Measurements from ENCODE around the gene SUN5.

Gene SUN5

DNA sequence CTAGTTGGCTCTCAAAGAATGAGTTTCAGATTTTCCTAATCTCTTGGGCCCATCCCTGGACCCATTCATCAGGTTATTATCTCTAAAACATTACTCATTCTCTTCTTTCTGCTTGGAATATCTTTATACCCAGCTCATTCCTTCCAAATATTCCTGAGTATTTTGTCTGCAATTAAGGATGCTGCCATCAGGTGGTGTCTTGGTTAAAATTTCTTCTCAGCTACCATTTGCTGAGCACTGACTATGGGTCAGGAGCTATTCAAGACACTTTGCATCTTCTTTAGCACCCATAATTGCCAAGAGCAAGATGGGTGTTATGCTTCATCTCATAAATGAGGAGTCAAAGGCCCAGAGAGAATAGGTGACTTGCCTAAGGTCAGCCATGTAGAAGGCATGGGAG lies 8.4 kb downstream of the SUN5 start:
- no peak for DNase-seq (ENCODE audit: low read depth in 4 of 4, low spot score in 1 of 4)

DNA sequence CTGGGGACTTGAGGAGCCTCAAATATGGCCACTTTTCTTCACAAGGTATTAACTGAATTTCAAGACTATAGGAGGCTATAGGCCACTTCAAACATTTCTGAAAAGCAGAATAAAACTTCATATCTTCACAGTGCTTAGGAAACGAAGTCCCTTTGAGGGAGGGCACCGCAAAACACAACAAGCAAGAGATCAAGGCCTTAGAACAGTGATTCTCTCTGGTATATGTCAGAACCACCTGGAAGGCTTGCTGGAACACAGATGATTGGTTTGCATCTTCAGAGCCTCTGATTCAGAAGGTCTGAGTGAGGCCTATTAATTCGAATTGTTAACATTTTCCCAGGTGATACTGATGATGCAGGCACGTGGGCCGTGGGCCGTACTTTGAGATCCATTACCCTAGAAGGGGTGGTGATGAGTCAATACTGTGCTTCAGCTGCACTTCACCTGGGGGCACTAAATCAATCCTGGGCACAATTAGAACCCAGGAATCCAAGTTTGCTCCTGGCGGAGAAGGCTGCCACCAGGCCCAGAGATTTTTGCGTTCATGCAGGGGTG lies 10.7 kb downstream of the SUN5 start:
- DNase-seq (ENCODE audit: low read depth in 4 of 4, low spot score in 1 of 4), result no peak

DNA sequence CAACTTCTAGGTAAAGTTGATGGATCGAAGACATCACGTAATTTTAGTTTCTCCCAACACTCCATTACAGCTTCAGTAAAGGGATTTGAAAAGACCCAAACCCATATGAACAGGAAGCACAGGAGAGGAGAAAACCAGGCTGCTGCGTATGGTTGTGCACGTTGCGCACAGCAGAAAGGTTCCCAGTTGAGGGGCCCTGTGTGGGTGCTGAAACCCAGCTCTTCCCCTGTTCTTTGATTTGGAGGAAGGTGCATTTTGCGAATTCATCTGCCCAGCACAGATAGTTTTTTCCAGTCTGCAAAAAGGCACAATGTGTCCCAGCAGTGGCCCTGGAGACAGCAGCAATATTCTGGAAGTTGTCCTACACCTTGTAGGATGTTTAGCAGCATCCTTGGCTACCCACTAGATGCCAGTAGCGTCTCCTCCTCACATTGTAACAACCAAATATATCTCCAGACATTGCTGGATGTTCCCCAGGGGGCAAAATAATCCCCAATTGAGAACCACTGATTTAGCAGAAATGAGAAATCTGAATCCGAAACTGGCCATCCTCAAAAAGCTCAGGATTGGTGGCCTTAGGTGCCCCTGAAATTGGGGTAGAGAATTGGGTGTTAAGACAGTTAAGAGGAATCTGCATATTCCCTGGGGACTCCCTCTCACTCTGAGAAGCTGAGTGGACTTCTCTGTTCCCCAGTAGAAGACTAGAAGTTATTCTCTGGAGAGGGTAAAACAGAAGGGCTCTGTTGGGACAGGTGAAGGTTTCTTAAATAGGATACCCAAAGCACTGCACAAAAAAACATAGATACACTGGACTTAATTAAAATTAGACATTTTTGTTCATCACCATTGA lies 12.2 kb downstream of the SUN5 start:
- no peak for DNase-seq (ENCODE audit: low read depth in 4 of 4, low spot score in 1 of 4)

DNA sequence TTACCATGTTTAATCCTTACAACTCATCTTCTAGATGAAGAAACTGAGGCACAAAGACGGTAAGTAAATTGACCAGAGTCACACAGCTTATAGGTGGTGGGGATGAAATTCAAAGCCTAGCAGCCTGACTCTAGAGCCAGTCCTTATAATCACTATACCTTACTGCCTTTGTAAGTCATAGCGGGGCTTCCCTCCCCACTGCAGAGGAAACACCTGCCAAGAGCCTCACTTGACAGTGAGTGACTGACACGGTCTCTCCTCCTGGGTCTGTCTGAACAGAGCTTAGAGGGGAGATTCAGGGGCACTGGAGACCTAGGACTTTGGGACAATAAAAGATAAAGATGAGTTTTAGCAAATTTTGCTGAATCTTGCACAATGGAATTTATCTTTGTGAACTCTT lies 12.8 kb downstream of the SUN5 start:
- no peak for DNase-seq (ENCODE audit: low read depth in 4 of 4, low spot score in 1 of 4)

DNA sequence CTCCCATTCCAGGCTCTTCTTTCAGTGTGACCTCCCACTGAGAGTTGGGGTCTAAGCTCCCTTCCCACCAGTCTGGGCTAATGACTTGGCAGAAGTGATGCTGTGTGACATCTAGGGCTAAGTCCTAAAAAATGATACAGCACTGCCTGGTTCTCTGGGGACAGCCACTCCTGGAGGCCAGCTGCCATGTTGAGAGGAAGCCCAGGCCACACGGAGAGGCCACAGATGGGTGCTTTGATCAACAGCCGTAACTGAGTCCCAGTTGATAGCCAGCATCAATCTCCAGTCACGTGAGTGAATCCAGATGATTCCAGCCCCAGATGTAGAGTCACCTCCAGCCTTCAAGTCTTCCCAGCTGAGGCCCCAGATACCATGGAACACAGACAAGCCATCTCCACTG lies 13.8 kb downstream of the SUN5 start:
- DNase-seq (ENCODE audit: low read depth in 4 of 4, low spot score in 1 of 4), result no peak

DNA sequence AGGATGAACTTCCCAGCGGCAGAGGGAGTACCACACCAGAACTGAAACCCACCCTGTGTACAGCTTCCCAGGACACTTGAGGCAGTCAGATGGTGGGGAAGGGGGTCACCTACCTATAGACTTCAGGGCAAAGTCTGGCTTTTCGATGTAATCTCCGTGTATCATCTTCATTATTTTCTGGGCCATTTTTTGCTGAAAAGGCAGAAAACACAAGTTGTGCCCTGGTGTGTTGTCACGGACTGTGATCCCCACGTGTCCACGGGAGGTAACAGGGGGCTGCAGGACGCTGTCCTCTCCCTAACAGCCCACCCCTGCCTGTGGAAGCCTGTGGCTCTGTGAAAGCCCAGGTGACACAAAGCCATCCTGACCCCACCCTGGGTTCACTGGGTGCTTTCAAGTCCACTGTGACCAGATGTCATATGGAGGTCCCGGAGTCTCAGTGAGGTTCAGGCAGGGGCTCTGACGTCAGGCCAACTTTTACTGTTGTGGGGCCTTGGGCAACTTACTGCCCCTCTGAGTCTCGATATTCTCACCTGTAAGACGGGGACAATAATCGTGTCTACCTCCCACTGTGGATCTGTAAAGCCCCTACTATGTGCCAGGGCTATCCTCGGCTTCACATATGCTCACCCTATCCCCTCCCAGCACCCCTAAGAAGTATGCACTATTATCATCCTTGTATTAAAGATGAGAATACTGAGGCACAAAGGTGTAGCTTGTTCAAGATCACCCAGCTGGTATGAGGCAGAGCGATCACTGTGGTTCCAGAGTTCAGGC lies 14.5 kb downstream of the SUN5 start:
- DNase-seq (ENCODE audit: low read depth in 4 of 4, low spot score in 1 of 4), result no peak

DNA sequence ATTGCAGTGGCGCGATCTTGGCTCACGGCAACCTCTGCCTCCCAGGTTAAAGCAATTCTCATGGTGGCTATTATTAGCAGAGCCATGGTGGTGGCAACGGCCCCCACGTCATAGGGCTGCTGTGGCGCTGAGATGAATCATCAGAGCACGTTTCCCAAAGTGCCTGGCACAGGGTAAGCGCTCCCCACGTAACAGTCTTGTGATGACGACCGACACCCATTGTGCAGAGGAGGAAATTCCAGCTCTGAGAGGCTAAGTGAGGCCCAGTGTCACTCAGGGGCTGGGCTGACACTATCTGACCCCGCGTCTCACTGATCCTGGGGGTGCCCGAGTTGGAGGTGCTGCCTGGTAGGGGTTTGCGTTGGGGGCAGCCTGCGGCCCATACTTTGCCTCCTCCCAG lies 16.2 kb downstream of the SUN5 start:
- DNase-seq (ENCODE audit: low read depth in 4 of 4, low spot score in 1 of 4), result no peak

DNA sequence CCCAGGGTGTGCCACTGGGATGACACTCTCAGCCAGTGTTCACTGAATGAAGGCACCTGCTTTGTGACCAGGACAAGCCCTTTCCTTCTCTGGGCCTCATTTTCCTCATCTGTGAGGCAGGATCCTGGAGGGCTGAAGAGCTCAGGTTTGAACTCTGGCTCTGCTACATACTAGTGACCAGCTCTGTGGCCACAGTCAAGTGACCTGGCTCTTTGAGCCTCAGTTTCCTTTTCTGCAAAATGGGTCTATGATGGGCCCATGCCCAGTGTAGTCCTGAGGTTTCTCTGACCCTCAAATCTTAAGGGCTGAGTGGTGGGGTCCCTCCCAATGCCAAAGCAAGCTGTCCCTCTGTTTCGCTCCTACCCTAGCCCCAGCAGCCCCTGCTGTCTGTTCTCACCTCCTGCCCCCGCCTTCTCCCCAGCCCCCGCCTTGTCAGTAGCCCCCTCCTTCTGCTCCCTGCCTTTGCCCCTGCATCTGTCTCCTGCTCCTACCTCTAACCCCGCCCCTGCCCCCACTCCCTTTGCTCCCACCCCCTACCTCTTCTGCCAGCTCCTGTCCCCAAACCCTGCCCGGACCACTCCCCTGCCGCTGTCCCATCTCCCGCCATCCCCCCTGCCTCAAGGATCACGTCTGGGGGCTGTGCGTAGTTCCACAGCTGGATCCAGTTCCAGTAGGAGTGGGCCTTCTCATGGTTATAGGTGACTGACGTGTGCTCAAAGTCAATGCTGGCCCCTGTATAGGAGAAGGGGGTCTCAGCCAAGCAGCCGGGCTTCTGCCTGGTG lies 17.0 kb downstream of the SUN5 start:
- no peak for DNase-seq (ENCODE audit: low read depth in 4 of 4, low spot score in 1 of 4)

DNA sequence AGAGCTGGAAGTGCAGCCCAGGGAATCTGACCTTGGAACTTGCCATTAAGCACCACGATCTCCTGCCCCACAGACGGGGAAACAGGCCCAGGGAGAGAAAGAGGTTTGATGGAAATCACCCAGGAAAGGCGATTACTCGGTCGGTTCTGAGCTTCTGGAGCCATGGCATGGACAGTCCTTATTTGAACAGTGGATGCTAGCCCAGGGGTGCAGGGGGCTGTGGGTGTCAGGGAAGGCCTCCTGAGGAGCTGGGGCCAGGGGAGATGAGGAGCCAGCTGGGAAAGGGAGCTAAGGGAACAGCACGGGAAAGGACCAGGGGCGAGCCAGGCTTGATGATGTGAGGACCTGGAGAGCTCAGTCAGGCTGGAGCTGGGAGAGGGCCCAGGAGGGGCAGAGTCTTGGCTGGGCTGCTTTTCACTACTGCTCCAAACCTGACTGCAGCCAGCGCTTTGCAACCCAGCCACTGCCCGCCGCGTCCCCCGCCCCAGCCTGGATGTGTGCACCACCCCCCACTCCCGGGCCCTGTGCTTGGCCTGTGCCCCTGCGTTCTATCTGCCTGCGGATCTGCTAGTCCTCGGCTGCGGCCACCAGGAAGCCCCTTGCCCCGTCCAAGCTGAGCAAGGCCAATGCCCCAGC lies 17.8 kb downstream of the SUN5 start:
- DNase-seq (ENCODE audit: low read depth in 4 of 4, low spot score in 1 of 4), result no peak

DNA sequence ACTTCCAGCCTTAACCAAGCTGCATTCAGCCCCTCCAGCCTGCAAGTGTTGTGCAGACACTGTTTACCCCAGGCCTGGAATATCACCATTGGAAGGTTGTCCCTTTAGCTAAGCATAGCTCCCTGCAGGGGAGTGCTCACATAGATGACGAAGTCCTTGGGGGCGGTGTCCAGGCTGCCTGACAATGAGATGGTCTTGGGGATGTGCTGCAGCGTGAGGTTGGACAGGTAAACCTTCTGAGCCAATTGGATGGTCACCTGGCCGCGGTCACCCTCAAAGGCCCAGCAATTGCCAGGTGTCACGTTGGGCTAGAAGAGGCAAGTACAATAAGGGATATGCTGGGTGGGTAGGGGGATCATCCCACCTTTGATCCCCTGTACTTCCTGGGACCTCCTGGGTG lies 18.6 kb downstream of the SUN5 start:
- no peak for DNase-seq (ENCODE audit: low read depth in 4 of 4, low spot score in 1 of 4)

DNA sequence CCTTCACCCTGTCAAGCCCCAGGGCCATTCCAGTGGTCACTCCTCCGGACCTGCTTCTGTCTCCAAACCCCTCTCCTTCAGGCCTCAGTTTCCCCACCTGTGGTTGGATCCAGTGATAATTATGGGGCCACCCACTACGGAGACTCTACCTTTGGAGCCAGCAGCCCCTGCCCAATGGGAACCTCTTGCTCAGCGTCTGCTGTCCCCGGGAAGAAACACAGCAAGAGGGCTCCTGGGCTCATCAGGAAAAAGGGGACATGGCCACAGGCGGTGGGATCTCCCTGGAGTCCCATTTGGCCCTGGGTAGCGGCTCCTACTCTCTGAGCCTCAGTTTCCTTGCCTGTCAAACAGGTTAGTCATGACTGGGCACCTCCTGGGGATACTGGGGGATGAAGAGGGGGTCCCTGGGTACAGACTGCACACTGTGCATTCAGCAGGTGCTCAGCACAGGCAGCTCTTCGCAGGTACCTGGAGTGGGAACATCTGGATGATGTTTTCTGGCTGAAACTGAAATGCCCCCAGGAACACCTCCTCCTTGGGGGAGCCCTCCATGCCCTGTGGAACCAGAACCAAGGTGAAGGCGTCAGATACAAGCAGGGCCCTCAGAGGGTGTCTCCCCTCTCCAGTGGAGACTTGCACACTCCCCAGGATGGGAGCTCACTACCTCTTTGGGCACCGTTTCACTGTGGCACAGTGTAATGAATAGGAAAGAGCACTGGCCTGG lies 19.4 kb downstream of the SUN5 start:
- DNase-seq (ENCODE audit: low read depth in 4 of 4, low spot score in 1 of 4), result no peak

DNA sequence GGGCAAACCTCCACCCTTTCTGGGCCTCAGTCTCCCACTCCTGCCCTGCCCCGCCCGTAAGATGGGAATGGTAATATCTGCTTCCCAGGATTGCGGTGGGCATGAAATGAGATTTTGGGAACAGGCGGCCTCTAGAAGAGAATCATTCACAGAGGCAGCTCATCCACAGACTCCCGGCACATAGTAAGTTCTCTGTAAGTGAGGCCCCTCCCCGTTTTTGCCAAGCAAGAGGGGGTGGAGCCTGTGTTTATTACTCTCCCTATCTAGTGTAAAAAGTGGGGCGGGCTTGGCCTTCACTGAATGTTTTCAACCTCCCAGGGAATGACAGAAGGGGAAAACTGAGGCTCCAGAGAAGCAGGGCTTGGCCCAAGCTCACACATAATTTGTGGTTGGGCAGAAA lies 20.0 kb downstream of the SUN5 start:
- no peak for DNase-seq (ENCODE audit: low read depth in 4 of 4, low spot score in 1 of 4)

DNA sequence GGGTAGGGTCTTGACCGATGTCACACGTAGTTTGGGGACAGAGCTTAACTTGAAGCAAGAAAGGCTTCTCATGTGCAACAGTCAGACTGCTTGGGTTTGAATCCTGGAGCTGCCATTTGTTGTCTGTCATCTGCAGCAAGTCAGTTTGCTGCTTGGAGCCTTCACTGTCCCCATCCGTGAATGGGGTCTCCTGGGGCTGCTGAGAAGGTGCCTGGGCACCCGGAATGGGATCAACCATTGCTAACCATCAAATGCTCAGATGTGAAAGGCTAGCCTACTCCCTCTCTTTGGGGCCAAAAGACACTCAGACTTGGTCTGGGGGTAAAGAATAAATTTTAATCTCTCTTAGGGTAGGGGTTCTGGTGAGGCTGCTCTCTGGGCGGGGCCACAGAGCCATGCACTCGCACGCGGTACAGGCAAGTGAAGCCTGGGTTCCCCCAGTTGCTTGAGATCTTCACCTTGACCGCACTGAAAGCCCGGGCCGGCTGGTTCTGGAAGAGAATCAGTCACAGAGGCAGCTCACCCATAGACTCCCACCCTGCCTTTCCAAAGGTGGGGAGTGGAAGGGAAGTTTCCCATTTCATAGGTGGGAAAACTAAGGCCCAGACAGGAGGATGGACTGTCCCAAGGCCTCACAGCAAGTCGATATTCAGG lies 20.6 kb downstream of the SUN5 start:
- no peak for DNase-seq (ENCODE audit: low read depth in 4 of 4, low spot score in 1 of 4)

DNA sequence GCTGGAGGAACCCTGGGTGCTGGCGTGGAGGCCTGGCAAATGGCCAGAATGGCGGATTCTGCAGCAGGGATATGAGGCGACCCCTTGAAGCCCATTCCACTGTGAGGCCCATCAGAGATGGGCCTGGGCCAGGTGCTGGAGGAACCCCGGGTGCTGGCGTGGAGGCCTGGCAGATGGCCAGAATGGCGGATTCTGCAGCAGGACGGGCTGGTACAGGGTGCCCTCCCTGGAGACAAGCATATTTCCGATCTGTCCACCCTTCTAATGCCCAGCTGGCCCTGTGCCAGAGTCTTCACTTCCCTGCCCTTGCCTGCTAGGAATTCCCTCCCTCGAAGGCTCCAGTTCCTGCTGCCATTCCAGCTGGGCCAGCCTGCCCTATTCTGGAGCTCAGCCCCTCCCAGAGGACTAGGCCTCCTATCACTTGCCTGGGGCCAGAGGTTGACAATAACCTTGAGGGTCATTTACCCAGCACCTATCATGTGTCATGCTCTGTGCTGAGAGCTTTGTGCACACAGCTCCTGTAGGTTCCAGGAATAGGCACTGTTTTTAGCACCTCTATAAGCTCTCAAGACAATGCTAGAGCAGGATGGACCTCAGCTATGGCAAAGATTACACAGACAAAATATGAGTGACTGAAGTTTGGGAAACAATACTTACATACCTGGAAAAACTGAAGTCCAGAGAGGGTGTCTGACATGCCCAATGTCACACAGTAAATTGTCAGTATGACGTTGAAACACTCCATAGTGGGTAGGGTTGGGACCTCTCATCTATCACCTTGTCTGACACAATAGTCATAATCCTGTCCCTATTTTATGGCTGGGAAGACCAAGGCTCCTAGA lies 21.4 kb downstream of the SUN5 start:
- DNase-seq (ENCODE audit: low read depth in 4 of 4, low spot score in 1 of 4), result no peak

DNA sequence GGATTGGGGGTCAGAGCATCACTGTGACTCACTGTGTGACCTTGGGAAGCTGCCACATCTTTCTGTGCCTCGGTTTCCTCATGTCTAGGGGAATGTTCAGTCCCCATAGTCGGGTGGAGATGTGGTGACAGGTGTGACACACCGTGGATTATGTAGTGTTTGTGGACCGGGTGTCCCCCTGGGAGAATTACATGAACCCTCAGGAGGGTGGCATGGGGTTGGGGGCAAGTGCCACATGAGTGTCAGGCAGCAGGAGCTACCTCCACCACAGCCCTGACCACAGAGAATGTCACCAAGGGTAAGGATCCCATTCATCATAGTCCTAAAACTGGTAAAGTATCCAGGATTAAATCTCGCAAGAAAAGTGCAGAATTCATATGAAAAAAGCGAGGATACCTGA lies 23.2 kb downstream of the SUN5 start:
- DNase-seq (ENCODE audit: low read depth in 4 of 4, low spot score in 1 of 4), result no peak

DNA sequence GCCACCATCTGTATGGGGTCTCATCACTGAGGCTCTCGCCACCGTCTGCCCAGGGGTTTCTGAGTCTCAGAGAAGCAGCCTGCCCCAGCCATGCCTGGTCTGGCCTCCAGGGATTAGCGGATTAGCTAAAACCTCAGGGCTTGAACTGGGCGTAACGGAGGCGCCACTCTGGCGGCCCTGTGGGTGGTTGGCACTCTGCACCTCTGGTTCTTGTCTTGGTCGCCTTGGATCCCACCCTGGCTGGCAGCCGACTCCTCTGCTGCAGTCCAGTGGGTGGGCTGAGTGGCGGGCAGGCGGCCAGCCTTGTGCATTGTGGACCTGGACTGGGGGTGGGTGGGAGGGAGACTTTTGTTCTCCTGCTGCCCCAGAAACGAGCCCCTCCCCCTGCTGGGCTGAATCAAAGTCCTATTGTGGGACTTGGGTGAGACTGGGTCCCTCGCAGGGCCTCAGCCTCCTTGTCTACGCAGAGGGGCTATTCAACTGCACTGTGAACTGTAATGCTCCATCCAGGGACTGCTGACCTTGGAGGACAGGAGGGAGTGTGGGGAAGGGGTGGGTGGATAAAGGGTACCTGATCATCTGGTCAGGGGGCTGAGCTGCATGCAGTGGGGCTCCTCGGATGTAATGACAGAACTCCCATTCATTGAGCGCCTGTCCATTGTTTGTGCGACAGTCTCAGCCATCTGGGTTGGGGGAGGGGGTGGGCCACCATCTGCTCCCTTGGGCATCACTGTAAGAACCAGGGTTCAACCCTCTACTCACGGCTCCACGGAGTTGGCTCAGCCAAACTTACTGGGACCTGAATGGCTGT lies 23.9 kb downstream of the SUN5 start:
- DNase-seq (ENCODE audit: low read depth in 4 of 4, low spot score in 1 of 4), result no peak

DNA sequence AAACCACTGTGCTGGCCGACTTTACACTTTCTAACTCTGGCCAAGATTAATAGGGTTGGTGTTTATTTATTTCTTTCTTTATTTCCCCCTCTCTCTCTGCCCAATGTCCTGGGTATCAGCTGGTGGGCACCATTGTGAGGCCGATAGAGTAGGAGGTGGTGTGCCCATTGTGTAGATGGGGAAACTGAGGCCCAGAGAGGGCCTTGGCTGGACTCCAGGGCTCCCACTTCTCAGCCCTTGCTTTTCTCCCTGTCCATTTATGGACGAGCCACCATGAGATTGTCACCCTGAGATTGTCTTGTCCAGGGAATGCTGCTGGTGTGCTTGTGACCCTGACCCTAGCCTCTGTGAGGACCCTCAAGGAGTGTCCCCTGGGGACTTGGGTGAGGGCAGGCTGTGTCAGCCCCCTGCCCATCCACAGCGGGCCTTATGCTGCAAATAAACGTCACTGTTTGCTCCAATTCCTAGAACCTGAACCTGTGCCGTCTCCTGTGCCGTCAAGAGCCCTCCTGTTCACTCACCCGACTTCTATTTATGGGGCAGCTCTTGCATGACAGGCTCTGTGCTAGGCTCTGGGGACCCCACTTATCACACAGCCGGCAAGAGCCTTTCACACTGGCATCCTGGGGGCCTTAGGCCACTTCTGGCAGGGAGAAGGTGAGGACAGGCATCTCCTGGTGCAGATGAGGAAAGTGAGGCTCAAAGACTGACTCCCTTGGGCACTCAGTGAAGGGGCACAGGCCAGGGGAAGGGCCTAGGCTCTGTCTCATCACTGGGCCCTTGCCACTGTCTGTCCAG lies 24.8 kb downstream of the SUN5 start:
- DNase-seq (ENCODE audit: low read depth in 4 of 4, low spot score in 1 of 4), result no peak
